Stimulated activated CD8-positive, alpha-beta memory T cell treated with anti-CD3 and anti-CD28 coated beads, Interleukin-12 subunit alpha, Interleukin-12 subunit beta, amount 100 ng/mL, for 4 hours (primary cell): ENCODE data around the gene IPPK.

ENCODE experiments used
- DNase-seq: peaks from one replicate; pipeline ENCODE4 v3.0.0-alpha.2; 2020; ENCODE audit warnings: low read depth

Gene IPPK, protein sequence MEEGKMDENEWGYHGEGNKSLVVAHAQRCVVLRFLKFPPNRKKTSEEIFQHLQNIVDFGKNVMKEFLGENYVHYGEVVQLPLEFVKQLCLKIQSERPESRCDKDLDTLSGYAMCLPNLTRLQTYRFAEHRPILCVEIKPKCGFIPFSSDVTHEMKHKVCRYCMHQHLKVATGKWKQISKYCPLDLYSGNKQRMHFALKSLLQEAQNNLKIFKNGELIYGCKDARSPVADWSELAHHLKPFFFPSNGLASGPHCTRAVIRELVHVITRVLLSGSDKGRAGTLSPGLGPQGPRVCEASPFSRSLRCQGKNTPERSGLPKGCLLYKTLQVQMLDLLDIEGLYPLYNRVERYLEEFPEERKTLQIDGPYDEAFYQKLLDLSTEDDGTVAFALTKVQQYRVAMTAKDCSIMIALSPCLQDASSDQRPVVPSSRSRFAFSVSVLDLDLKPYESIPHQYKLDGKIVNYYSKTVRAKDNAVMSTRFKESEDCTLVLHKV

DNA sequence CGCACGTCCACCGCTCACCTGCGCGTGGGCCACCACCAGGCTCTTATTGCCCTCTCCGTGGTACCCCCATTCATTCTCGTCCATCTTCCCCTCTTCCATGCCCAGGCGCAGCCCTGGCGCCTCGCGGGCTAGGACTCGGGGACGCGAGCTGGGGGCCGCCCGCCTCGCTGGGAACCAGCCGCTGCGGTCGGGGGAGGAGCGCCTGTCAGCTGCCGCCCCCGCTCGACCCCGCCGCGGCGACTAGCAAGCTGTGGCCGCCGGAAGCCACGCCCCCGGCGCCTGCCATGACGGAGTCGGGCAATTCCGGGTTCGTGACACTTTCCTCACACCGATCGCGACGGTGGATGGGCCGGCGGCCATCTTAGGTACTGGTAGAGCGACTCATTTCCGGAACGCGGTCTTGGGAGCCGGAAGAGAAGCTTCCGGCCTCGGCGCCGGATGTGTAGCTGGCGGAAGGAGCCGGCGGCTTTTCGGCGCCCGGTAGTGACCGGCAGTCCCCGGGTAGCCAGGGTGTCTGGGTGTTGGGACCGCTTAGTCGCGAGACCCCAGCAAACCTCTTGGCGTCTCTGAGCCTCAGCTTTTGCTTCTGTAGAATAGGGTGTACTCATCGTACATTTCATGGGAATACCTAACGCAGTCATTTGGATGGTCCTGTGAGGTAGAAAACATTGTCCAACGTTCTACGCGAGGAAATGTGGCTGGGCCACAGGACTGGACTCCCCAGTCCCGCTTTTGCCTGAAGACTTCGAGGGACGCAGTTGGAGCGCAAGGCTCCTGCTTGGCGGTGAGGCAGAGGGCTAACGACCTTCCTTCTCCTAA lies at the start of gene IPPK:
IPPK (minus strand) TSS at position 242 of the 819 bp plus-strand sequence; CDS start at position 99, 143 bp downstream.
- peak; percentile 98 for DNase-seq

DNA sequence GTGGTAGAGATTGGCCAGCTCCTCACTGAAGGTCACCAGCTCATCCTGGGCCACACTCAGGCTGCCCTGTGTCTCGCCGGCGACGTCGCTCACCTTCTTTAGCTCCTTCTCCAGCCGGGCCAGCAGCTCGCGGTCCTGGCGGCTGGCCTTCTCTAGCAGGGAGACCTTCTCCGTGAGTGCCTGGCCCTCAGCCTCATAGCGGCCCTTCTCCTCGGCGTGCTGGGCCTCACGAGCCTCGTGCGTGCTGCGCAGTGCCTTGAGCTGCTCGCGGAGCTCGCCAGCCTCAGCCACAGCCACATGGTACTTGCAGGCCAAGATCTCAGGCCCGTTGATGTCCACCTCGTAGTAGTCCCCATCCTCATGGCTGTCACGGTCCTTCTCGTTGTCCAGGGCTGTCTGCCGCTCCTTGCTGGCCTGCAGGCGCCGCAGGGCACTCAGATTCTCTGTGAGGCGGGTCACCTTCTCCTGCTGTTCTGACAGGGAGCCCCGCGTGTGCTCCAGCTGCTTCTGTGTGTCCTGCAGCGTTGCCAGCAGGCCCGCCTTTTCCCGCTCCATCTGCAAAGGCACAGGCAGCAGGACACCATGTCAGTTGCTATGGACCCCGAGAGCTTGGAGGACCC lies 49.2 kb upstream of the IPPK start:
- no peak for DNase-seq

DNA sequence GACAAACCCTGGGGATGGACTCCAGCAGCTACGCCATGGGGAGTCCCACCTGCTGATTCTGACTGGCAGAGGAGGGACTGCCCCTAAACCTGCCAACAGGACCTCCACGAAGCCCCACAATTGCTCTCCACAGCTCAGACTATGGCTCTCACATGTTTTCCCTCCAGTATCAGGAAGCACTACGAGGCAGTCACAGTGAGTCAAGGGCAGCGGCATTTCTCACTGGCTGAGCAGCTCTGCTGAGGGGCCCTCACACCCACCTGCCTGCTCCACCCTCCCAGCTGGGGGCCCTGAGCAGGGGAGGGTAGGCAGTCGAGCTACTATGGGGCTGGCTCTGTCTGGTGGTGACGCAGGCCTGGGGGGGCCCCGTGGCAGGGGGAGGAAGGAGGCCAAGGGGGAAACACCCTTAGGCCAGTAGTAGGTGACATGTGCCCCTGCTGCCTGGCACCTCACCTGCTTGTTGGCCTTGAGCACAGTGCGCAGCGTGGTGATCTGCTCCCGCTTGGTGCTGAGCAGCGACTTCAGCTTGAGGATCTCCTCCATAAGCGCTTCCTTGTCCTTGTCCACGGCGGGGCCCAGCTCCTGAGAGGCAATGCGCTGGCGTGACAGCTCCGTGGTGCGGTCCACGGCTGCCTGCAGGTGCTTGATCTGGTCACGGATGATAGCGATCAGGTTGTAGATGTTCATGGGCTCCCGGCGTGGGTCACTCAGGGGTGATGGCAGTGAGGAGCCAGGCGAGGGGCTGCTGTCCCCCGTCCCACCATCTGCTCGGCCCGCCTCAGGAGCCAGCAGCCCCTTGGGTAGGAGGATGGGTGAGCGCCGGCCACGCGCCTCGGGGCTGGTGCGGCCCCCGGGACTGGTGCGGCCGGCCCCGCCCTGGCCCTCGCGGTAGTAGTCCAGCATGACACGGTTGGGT lies 48.4 kb upstream of the IPPK start:
- no peak for DNase-seq

DNA sequence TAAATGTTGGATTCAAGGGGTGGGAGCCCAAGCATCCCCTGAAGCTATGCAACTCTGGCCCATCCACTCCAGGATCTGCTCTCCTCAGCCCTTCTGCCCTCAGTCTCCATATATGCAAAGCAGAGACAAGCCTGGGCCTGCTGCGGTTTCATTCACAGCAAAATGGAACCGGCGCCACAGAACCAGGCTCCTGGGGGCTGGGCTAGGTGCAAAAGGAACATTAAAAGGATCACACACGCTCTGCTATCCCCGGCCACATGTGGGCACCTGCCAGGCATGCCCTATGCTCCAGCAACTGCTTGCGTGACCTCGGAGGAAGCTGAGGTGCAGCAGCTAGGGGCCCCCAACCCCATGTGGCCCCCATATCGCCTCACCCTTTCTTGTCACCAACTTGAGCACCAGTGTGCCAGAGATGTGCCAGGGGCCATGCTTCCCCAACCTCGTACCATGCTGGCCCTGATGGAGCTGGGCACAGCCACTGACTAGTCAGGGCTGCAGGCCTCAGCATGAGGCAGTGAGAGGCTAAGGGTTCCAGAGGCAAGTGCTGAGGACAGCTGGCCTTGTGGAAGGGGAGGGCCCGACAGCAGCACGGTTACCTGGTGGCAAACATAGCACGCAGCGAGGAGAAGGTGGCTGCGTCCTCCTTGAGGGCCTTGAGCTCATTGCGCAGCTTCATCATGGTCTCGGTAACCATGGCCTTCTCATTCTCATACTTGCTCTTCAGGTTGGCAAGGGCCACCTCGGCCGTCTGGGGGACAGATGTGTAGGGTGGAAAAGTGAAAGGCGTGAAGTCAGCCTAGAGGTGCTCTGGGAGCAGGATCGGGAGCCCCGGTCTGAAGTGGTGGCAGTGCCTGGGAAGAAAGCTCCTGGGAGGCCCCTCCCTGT lies 47.5 kb upstream of the IPPK start:
- DNase-seq, result no peak

DNA sequence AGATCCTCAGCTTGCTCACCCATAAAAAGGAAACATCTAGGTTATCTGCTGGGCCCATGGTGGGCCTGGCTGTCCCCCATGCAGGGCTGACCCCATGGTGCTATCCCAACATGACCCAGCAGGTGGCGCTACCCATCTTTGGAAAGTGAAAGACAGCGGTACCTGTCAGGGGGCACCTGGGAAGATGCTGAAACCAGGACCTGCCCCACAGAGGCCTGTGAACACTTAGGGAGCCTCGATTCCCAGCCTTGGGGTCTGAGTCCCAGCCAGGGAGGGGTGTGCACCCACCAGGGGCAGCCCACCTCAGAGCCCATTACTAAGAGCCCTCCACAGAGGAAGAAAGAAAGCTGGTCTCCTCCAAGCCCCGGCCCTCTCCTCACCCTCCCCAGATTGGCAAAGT lies 46.6 kb upstream of the IPPK start:
- DNase-seq, result peak; percentile 56

DNA sequence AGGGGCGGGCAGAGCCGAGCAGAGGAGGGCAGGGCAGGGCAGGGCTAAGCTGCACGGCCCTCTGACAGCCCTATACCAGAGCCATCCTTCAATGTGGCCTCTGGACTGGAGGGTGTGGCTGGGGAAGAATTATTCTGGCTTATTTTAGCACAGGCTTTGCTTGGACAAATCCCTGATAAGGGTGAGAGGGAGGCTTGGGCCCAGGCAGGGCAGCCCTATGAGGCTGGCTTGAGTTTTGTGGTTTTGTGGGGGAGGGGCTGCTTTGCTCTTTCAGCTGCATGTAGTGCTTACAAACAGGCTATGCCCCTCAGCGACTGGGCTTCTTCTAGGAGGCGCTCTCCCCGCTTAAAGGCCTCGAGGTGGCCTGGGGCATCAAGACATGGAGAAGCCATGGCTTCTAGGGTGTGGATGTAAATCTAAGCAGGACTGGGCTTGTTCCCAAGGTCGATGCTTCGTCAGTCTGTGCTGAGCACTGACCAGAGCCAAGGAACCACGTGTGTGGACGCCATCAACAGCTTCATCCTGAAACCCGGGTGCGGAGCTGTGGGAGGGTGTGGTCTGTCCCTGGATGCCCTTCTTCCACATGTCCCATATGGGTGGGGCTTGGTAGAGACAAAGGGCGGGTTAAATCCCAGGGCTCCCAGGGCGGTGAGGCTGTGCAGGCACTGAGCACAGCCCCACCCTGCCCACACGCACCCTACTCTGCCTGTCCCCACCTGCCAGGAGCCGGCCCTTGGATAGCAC lies 45.7 kb upstream of the IPPK start:
- DNase-seq, result no peak

DNA sequence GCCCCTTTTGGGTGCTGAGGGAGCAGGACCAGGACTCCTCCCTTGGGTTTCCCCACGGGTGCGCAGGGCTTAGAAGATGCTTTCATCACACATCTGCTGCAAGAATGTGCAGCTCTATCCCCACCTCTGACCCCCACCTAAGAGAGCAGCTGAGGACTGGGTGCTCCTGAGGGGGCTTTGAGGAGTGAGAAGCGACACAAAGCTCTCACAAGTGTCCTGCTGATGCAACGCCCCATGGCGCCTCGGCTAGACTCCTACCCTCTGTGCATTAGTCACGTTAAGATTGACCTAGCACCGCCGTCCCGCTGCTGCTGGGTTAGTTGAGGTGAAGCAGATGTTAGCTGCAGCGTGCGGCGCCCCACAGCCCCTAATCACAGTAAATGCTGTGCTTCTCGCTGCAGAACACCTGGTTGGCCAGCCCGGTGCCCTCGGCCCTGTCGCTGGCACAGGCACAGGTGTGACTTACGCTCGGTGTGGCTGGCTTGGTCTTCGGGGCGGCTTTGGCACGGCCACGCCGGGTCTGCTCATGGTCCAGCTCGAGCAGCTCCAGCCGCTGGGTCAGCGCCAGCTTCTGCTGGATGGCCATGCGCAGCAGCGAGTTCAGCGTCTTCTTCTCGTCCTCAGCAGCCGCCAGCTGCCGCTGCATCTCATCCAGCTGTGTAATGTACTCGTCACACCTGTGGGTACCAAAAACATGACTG lies 45.0 kb upstream of the IPPK start:
- no peak for DNase-seq

DNA sequence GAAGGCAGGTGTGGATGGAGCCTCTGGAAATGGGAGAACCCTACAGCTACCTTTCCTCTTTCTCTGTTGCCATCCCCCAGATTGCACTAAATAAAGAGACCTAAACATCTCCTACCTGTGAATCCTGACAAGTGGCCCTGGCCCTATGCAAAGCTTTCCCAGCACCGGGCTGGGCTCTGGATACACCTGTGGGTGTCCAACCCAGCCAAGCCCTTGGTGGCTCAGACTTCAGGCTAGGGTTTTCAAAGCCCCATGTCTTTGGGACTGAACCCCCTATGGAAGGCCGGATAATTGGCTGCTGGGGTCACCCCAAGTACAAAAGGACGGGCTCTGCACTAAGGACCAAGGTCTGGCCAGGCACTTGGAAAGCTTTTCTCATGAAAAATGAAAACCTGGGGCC lies 44.1 kb upstream of the IPPK start:
- no peak for DNase-seq

DNA sequence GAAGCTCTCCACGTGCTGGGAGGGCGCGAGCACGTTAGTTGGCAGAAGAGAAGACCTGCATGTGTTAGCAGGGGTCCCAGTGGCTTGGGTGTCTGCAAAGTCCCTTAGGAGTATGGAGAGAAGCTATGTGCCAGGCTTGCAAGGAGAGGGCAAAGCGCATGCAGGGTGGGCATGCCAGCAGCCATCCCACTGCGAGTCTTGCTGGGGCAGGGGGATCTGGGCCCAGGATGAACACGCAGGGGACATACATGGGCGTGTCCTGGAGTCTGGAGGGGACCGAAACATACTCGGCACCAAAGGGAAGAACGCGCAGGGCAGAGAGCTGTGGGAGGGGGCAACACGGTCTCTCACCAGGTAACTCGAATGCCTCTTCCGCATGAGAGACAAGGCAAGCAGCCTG lies 43.6 kb upstream of the IPPK start:
- DNase-seq, result no peak

DNA sequence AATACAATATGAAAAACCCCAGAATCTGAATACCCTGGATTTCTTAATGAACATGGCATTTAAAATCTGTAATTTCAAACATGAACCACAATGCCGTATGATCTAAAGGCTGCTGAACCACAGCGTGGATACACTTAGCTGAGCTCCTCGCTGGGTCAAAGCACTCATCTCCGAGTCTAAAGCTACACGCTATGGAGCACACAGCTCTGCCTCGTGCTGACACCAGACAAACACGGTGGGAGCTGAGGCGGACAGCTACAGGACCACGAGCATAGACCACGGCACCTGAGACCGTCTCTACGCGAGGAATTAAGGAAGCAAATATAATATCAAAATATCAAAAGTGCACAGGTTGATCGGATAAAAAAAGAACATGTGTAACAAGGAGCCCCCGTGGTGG lies 42.8 kb upstream of the IPPK start:
- DNase-seq, result no peak

DNA sequence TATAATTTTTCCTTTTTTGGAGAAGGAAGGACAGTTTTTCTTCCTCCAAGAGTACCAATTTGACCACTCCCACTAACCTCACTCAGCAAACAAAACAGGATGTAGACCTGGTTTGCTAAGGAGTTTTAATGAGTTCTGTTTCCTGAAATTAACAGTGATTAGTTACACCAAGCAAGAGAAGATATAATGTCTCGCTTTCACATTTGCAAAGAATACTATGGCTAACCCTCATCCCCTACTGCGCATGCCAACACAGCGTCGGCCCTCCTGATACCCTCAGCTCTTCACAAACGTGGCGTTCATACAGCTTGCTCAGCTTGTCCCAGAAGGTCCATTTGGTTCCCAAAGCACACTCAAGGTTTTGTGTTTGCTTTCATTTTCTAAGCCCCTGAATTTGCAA lies 41.9 kb upstream of the IPPK start:
- DNase-seq, result no peak

DNA sequence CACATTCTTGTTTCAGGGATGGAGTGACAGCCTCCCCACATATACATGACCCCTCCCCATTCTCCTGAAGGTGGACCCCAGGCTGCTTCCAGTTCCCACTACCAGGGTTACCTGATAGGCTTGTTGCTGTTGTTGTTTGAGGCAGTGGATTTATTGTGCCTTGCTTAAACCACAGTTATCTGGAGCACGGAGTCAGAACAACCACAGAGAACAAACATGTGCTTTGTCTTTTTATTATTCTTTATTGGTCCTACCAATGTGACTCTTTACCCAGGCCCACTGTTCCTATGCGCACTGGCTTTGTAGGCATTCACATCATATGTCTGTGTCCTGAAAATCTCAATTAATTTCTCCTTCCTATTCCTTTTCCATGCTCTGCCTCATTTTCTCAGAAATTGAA lies 41.2 kb upstream of the IPPK start:
- no peak for DNase-seq

DNA sequence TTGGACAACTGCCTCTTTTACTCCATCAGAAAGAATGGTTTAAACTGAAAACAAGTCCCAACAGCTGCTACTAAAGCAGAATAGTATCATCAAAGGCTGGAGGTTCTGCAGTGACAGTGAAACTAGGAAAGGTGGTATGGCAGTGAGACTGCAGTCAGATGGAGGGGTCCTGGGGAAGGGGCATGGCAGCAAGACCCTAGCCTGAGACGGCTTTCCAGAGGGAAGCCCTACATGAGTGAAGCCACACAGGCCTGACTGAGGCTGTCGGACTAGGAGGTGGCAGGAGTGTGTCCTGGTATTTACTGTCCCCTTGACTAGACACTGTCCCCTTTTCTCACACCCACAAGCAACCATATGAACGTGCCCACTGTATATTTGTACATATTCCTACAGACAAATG lies 40.4 kb upstream of the IPPK start:
- no peak for DNase-seq

DNA sequence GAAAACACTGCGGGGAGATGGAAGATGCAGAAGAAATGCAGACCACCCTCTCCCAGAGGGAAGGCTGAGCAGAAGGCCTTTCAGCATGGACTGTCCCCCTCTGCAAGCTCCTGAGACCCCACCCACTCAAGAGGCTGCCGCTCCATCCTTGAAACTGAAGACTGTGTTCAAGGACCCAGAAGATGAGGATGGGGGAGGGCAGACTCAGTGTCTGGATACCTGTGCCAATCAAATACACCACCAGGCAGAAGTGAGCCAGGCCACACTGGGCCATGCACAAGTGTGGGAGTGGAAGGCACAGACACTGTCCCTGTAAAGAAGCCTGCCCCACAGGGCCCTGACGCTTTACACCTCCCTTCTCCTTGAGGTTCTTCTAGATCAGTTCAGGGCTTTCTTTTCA lies 40.0 kb upstream of the IPPK start:
- DNase-seq, result no peak

DNA sequence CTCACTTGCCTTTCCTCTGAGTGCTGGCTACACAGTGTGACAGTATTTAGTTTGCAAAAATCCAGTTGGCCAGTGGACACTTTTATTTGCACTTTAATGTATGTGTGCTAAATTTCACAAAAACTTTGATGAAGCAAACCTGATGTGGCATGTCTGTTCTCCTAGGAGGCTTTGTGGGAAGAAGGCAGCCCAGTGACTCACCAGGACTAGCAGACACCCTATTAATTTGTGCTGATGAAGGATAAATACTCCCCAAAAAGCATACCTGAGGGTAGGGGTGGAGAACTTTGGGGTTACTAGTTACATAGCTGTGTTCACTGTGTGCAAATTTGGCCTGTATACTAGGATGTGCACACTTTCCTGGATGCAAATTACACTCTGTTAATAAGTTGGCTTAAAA lies 39.3 kb upstream of the IPPK start:
- no peak for DNase-seq

DNA sequence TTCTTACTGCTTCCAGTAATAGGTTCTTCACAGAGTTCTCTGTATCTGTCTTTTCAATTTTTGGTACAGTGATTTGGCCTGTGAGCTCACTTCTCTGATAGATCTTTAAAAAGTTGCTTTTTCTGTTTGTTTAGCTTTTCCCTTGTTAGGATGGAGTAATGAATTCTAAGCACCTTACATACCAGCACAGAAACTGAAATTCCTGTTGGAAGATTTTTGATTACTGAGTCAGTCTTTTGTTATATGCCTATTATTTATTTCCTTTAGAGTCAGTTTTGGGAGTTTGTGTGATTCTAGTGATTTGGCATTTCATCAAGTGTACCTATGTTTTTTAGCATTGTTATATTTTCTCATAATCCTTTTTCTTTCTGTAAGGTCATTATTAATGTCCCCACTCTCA lies 37.6 kb upstream of the IPPK start:
- no peak for DNase-seq

DNA sequence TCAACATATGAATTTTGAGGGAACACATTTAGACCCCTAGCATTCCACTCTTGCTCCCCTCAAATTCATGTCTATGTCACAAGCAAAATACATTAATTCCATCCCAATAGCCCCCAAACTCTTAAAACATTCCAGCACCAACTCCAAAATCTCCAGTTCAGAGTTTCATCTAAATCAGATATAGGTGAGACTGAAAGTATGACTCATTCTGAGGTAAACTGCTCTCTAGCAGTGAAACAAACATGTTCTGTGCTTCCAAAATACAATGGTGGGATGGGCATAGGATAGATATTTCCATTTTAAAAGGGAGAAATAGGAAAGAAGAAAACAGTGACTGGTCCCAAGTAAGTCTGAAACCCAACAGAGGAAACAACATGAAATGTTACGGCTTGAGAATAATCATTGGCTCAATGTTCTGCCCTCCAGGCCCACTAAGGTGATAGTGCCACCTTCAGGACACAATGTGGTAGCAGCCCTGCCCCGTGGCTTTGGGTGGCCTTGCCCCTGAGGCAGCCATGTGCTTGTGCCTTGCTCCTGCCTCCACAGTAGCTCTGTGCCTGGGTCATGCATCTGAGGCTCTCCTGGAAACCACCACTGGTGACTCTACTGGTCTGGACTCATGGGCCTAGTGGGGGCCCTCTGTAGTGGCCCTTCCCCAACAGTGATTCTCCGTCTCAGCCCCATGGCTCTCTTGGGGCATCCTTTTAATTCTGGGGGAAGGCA lies 36.4 kb upstream of the IPPK start:
- DNase-seq, result no peak

DNA sequence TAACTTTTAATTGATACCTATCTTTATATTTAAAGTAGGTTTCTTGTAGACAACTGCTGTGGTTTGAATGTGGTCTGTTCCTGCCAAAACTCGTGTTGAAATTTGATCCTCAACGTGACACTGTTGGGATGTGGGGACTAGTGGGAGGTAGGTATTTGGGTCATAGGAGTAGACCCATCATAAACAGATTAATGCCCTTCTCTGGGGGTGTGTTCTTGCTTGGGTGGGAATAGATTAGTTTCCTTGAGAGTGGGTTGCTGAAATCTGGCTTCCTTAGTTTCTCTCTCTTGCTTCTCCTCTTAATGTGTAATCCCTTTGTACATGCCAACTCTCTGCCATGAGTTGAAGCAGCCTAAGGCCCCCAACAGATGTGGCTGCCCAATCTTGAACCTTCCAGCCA lies 34.6 kb upstream of the IPPK start:
- no peak for DNase-seq

DNA sequence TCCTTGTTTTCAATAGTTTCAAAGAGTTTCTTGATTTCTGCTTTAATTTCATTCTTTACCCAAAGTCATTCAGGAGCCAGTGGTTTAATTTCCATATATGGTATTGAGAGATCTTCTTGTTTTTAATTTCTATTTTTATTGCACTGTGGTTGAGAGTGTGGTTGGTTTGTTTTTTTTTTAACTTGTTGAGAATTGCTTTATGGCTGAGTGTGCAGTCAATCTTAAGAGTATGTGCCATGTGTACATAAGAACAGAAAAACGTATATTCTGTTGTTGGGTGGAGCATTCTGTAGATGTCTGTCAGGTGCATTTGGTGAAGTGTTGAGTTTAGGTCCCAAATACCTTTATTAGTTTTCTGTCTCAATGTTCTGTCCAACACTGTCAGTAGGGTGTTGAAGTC lies 26.7 kb upstream of the IPPK start:
- DNase-seq, result no peak
